Stimulated activated CD4-positive, alpha-beta T cell treated with anti-CD3 and anti-CD28 coated beads, TNF-alpha, amount 100 ng/mL, for 48 hours (primary cell): ENCODE results near the gene SMTN.
"Not testable (repeated sequence)": the region's sequence is repeated elsewhere in the genome, so short reads cannot be mapped to it uniquely, and the experiment has no call there.

Source experiments
- DNase-seq, 3 donors: peaks; one replicate each; pipeline ENCODE4 v3.0.0-alpha.2; 2020; ENCODE audit warnings: low read depth in 3 of 3

The SMTN gene

DNA sequence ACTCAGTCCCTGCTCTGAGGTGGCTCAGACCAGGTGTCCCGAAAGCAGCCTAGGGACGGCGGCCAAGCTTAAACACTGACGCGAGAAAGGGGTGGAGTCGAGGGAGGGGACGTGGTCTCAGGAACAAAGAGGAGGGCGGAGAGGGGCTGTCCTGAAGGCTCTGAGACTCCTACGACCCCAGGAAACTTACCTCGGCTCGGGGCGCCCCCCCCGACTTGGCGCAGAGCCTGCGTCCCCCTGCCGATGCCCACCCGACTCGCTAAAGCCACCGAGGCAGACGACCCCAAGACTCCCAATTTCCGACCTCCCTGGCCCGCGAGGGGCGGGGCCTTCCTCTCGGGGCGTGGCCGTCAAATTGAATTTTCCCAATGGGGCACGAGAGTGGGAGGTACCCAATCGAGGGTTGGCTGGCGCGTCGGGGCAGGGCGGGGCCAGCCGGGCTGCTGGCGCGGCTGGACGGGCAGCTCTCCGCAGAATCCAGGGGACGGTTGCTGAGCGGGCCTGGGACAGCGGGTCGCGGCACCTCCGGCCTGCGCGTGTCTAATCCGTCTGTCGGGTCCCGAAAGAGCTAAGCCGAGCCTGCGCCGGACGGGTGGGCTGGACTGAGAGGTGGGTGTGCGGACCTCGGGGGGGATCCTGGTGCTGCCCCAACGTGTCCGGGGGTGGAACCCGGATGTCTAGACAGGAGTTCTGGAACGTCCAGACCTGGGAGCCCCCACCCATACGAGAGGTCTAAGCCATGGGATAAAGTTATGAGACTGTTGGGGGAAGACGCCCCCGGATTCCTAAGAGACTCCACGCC, at the start of gene SMTN:
SMTN (plus strand) TSS at position 471 of the 802 bp plus-strand sequence. CDS start 1,941 bp downstream, outside the sequence.
- DNase-seq, result peak; percentile 76 to 87 (median 77)

- DNase-seq, result no peak
These were observed 44.2 kb upstream of the SMTN start for GRCh38 chr22:31036671-31037550.

DNA sequence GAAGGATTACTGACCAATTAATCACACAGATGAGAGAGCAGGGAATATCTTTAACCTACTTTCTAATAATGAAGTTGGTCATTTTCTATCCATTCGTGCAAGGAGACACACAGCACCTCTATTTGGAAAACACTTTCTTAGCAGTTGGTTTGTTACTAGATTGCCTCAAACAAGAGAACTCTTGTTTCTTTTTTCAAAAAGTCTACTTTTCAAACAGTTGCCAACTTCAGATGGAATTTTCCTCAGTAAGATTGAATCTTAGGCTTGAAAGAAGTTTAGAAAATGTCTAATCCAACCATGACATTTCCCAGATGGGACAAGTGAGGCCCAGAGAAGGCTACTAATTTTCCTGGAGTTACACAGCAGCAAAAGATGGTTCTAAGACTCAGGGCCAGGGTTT, 42.4 kb upstream of the SMTN start:
- no peak for DNase-seq

DNA sequence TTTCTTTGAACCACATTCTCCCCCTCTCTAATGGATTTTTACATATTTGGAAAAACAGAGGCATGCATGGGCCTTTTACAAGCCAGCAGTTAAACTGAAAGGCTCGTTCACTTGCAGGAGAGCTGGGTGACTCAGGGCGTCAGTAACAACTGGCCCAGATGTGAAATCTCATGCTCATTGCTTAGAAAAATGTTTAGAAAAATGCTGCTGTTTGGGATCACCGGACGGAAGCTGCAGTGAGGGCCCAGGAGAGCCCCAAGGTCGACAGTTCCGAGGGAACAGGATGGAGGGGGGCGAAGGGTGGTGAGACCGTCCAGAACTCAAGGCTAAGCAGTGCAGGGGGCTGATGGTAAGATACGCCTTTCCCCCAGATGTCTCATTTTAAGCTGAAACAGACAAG, 41.7 kb upstream of the SMTN start:
- no peak for DNase-seq

DNA sequence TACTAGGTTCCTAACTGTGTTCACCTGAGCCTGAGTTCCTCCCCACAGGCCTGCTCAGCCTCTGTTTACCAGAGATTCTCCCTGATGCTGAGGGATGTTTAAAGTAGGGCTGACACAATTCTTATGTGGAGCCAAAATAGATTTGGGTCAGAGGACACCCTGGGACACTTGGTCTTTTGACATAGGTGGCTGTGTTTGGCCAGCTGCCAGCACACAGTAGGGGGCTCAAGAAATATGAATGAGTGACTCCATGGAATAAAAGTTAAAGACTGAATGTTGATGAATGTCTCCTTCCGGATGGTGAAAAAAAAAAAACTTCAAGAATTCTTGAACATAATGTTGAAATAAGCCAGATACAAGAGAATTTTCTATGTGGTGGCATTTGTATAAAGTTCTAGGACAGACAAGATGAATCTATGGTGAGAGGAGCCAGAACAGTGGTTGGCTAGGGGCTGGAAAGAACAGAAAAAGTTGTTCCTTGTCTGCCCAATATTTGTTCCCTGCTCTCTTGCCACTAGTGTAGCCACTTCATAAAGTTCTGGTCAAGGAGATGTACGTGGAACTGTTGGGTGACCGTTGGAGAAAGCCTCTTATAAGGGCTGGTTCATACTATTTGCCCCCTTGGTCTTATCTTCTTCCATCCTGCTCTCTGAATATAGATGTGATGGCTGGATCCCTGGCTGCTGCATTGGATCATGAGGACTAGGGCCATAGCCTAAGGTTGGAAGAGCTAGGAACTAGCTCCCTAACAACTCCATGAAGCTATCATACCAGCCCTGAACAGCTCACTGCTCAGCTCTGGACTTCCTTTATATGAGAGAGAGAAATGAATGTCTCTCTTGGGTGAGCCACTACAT, 40.3 kb upstream of the SMTN start:
- no peak for DNase-seq

- no peak for DNase-seq
These were observed 36.8 kb upstream of the SMTN start for GRCh38 chr22:31044262-31044861.

DNA sequence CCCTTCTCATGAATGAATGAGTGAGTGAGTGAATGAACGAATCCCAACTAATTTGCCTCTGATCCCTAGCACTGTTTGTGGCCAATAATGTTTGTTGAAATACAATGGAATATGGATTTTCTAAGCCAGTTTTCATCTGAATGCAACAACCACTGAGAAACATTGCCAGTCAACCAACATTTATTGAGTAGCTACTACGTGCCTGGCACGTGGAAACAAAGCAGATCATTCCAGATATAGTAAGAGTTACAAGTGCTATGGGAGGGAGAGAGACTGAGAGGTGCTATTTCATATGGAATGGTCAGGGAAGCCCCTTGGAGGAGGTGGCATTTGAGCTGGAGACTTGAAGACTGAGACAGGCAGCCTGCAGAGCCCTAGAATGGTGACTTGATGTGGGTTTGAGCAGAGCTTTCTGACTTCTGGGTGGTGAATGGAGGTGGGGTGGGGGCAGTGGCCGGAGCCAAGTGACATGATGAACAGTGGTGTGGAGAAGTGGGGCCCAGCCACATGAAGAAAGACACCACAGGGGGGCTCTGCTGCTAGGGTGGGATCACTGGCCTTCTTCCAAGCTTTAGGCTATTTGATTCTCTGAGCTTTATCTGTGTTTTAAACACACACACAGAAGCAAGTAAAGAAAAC, 35.1 kb upstream of the SMTN start:
- DNase-seq, result no peak

- no peak for DNase-seq
These were observed 34.4 kb upstream of the SMTN start for GRCh38 chr22:31046539-31047226.

DNA sequence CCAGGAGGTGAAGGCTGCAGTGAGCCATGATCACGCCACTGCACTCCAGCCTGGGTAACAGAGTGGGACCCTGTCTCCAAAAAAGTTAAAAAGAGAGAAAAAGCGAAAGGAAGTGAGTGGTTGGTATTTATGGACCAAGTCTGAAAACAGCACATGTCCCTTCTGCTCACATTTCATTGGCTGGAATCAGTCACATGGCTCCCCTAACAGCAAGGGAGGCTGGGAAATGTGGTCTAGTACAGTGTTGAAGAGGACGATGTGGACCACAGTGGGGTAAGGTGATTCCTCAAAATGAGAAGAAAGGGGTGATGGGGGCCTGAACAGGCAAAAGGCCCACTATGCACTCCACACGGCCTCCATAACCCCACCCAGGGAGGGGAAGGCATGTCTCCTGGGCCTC, 32.5 kb upstream of the SMTN start:
- DNase-seq, result no peak

- DNase-seq, result no peak
These were observed 31.2 kb upstream of the SMTN start for GRCh38 chr22:31049815-31050420.

GRCh38 chr22:31055117-31055634, 25.9 kb upstream of the SMTN start:
- DNase-seq, result no peak

GRCh38 chr22:31055635-31056159, 25.4 kb upstream of the SMTN start:
- no peak for DNase-seq

DNA sequence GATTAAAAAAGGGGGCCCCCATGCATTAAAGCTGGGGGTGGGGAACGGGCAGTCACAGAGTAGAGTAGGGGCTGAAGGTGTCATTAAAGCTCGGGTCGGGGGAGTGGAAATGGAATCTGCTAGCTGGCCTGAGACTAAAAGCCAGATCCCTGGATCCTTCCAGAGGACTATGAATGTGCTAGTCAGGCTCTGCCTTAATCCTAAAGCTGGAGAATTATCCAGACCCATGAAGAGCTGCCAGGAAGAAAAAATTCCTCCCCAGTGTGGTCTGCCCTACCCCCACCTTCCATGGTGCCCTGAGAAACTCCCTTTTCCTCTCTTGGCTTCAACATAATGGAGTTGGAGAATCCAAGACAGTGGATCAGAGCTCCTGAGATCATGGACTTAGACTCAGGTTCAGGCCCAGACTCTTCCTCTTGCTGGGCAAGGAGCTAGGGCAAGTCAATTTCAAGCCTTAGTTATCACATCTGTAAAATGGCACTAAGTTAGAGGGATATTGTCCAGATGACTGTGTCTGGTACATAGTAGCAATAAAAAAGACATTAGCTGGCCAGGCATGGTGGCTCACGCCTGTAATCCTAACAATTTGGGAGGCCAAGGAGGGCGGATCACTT, 24.0 kb upstream of the SMTN start:
- DNase-seq, result no peak

DNA sequence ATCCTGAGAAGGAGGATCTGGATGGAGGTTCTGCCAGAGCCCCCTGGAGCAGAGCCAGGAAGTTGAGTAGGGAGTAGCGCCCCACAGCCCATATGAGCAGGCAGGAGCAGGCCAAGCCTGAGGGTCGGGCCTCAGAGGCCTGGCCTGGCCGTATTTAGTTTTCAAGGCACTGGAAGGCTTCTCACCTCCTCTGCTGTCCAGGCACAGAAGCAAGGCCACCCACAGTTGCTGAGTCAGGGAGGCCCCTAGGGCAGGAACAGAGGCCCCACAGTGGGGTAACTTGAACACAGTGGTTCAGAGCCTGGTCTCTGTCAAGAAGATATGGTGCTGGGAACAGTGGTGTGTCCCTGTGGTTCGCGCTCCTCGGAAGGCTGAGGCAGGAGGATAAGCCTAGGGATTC, 21.5 kb upstream of the SMTN start:
- DNase-seq, result not testable (repeated sequence)

GRCh38 chr22:31062566-31063230, 18.4 kb upstream of the SMTN start:
- DNase-seq, result no peak

GRCh38 chr22:31064369-31064768, 16.7 kb upstream of the SMTN start:
- DNase-seq, result no peak

- DNase-seq, result no peak
These were observed 12.1 kb upstream of the SMTN start for GRCh38 chr22:31068970-31069369.

GRCh38 chr22:31069691-31070314, 11.3 kb upstream of the SMTN start:
- DNase-seq, result not testable (repeated sequence)
